ENCODE measurements around the gene SLC25A33.

The SLC25A33 gene

GRCh38 chr1:9577423-9577822, 38.2 kb downstream of the SLC25A33 start:
- TF ChIP-seq POU2F2 (IDR thresholded peaks at IDR 0.05; ENCODE audit: low read depth, low read length), result no peak
- TF ChIP-seq SPI1 (IDR thresholded peaks at IDR 0.05; ENCODE audit: low read depth, low read length), result no peak
- TF ChIP-seq POLR2AphosphoS5 (IDR thresholded peaks at IDR 0.05; ENCODE audit: low read depth, low read length), result no peak
- TF ChIP-seq TAF1 (IDR thresholded peaks at IDR 0.05; ENCODE audit: low read depth, low read length), result no peak
- no peak for TF ChIP-seq POLR2A (IDR thresholded peaks at IDR 0.05; ENCODE audit: low read depth, low read length)
- TF ChIP-seq PAX5 (IDR thresholded peaks at IDR 0.05; ENCODE audit: insufficient read depth, low read length, severe bottlenecking), result no peak
- FAIRE-seq (no peak), DNase-seq (ENCODE audit: insufficient read length, low spot score) (no peak)

DNA sequence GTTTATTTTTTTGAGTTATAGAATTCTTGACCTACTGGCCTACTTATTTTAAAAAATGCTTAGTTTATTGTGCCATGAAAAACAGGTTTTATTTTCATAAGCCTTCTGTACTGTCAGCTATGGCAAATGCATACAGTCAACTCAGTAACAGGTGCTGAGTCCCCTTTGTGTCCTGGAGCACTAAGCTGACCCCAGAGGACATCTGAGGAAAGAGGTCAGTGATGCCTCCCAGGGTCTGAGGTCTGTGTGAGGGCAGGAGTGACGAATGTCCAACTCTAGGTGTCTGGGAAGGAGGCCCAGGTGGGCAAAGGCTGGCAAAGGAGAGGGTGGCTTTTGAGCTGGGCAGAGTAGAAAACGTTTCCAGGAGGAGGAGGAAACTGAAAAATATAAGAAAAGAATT, 41.7 kb downstream of the SLC25A33 start:
- no peak for FAIRE-seq
- TF ChIP-seq PAX5 (IDR thresholded peaks at IDR 0.05; ENCODE audit: insufficient read depth, low read length, severe bottlenecking) (no peak), POLR2AphosphoS5 (IDR thresholded peaks at IDR 0.05; ENCODE audit: low read depth, low read length) (no peak), POLR2A (IDR thresholded peaks at IDR 0.05; ENCODE audit: low read depth, low read length) (no peak), SPI1 (IDR thresholded peaks at IDR 0.05; ENCODE audit: low read depth, low read length) (no peak), TAF1 (IDR thresholded peaks at IDR 0.05; ENCODE audit: low read depth, low read length) (no peak), POU2F2 (IDR thresholded peaks at IDR 0.05; ENCODE audit: low read depth, low read length) (no peak)
- no peak for DNase-seq (ENCODE audit: insufficient read length, low spot score)

DNA sequence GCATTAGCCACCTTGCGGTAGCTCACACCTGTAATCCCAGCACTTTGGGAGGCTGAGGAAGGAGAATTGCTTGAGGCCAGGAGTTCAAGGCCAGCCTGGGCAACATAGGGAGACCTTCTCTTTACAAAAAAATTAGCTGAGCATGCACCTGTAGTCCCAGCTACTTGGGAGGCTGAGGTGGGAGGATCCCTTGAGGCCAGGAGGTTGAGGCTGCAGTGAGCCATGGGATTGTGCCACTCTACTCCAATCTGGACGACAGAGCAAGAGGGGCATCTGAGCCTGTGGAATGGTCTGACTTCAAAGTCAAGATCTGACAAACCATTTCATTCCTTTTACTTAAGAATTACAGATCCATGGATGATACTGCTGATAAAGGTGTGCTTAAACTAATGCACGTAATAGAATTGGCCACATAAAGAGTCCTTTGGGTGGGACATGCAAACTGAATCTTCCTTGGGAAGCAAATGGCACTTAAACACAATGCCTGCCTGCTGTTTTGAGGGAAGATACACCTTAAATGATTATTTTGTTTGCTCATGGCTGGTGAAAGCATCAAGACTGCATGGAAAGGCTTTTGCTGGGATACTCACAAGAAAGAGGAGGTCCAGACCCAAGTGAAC, 47.0 kb downstream of the SLC25A33 start:
- FAIRE-seq, result no peak
- no peak for DNase-seq (ENCODE audit: insufficient read length, low spot score)

GRCh38 chr1:9588551-9589143, 49.4 kb downstream of the SLC25A33 start, which contains the start of gene TMEM201:
TSS of gene TMEM201 (plus strand) at chr1:9588911. CDS start at chr1:9588931, 20 bp downstream.
- FAIRE-seq, result peak; percentile 100
- peak; percentile 95 for DNase-seq (ENCODE audit: insufficient read length, low spot score)
- TF ChIP-seq TAF1 (IDR thresholded peaks at IDR 0.05; ENCODE audit: low read depth, low read length) (no peak), PAX5 (IDR thresholded peaks at IDR 0.05; ENCODE audit: insufficient read depth, low read length, severe bottlenecking) (peak; percentile 7), POU2F2 (IDR thresholded peaks at IDR 0.05; ENCODE audit: low read depth, low read length) (no peak)

More for the DNA sequence above, 47.0 kb downstream of the SLC25A33 start:
- TF ChIP-seq POLR2AphosphoS5 (IDR thresholded peaks at IDR 0.05; ENCODE audit: low read depth, low read length), result no peak
- TF ChIP-seq TAF1 (IDR thresholded peaks at IDR 0.05; ENCODE audit: low read depth, low read length), result no peak
- TF ChIP-seq PAX5 (IDR thresholded peaks at IDR 0.05; ENCODE audit: insufficient read depth, low read length, severe bottlenecking), result no peak
- TF ChIP-seq POU2F2 (IDR thresholded peaks at IDR 0.05; ENCODE audit: low read depth, low read length), result no peak
- TF ChIP-seq POLR2A (IDR thresholded peaks at IDR 0.05; ENCODE audit: low read depth, low read length), result no peak
- no peak for TF ChIP-seq SPI1 (IDR thresholded peaks at IDR 0.05; ENCODE audit: low read depth, low read length)

GRCh38 chr1:9589144-9589718, 50.0 kb downstream of the SLC25A33 start:
- FAIRE-seq (peak; percentile 86), DNase-seq (ENCODE audit: insufficient read length, low spot score) (peak; percentile 22)
- no peak for TF ChIP-seq POLR2A (IDR thresholded peaks at IDR 0.05; ENCODE audit: low read depth, low read length)
- no peak for TF ChIP-seq PAX5 (IDR thresholded peaks at IDR 0.05; ENCODE audit: insufficient read depth, low read length, severe bottlenecking)
- no peak for TF ChIP-seq POLR2AphosphoS5 (IDR thresholded peaks at IDR 0.05; ENCODE audit: low read depth, low read length)
- no peak for TF ChIP-seq POU2F2 (IDR thresholded peaks at IDR 0.05; ENCODE audit: low read depth, low read length)
- TF ChIP-seq TAF1 (IDR thresholded peaks at IDR 0.05; ENCODE audit: low read depth, low read length), result no peak
- no peak for TF ChIP-seq SPI1 (IDR thresholded peaks at IDR 0.05; ENCODE audit: low read depth, low read length)

DNA sequence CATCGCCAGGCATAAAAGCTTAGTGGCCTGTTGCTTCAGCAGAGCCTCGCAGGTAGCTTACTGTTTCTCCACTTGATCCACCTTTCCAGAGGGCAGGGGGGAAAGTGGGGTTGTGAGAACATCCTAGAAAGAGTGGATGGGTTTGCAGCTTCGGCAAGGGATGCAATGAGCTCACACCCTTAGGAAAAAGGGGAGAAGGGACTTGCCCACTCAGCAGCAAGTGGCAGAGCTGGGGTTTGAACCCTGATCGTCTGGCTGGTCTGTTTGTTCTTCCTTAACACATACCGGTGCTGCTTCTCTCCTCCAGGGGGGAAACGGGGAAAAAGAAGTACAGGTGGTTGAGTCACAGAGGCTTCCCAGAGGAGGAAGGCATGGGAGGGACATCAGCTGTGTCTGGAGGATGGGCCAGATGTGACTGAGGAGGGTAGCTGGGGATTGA, 50.5 kb downstream of the SLC25A33 start:
- TF ChIP-seq POLR2AphosphoS5 (IDR thresholded peaks at IDR 0.05; ENCODE audit: low read depth, low read length) (no peak), SPI1 (IDR thresholded peaks at IDR 0.05; ENCODE audit: low read depth, low read length) (no peak), PAX5 (IDR thresholded peaks at IDR 0.05; ENCODE audit: insufficient read depth, low read length, severe bottlenecking) (no peak), POLR2A (IDR thresholded peaks at IDR 0.05; ENCODE audit: low read depth, low read length) (no peak), POU2F2 (IDR thresholded peaks at IDR 0.05; ENCODE audit: low read depth, low read length) (no peak), TAF1 (IDR thresholded peaks at IDR 0.05; ENCODE audit: low read depth, low read length) (no peak)
- DNase-seq (ENCODE audit: insufficient read length, low spot score) (no peak), FAIRE-seq (peak; percentile 33)

DNA sequence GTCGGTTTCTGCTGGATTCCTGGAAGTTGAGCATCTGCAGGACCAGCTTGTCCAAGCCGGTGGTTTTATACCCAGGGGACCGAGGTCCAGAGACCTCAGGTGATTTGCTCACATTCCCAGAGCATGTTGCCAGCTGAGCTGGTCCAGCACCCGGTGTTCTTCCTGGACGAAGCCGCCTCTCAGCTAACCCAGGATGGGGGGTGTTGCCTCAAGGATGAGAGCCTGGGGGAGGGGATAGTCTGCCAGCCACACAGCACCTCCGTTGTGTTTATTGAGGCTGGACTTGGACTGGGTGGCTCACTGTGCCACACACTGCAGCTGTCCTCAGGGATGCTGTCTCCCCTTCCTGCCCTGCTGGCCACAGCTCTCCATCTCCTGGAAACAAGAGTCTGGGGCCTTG, 50.9 kb downstream of the SLC25A33 start:
- no peak for FAIRE-seq
- no peak for TF ChIP-seq POLR2A (IDR thresholded peaks at IDR 0.05; ENCODE audit: low read depth, low read length)
- TF ChIP-seq SPI1 (IDR thresholded peaks at IDR 0.05; ENCODE audit: low read depth, low read length), result no peak

DNA sequence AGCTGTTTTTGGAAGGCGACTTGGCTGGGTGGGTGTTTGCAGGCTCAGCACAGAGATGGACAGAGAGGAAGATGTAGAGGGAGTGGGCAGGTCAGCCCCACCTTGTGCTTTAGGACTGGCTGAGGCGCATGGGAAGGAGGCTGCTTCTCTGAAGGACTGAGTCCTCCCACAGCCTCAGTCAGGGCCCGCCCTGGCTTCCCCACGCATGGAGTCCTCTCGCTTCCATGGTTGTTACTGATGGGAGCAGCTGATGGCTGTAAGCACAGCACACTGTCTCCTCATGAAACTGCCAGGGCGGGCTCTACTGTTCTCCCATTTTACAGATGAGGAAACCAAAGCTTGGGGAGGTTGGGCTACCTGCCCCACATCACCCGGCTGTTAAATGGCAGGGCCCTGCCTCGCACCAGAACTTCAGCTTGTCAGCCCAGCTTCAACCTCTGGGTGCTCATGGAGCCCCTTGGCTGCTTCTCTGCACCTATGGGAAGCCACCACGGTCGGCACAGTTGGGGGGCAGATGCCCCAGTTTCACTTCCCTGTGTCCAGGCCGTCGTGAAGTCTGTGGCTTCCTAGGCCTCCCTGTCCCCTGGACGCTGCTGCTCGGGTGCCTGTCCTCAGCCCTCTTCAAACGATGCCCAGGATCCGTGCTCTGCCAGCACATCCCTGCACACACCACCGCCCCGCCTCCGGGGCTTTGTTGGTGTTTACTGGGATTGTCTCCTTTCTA, 51.8 kb downstream of the SLC25A33 start:
- no peak for TF ChIP-seq TAF1 (IDR thresholded peaks at IDR 0.05; ENCODE audit: low read depth, low read length)
- TF ChIP-seq POLR2A (IDR thresholded peaks at IDR 0.05; ENCODE audit: low read depth, low read length), result no peak
- TF ChIP-seq PAX5 (IDR thresholded peaks at IDR 0.05; ENCODE audit: insufficient read depth, low read length, severe bottlenecking), result no peak
- TF ChIP-seq SPI1 (IDR thresholded peaks at IDR 0.05; ENCODE audit: low read depth, low read length), result peak; percentile 87
- FAIRE-seq, result peak; percentile 51
- DNase-seq (ENCODE audit: insufficient read length, low spot score), result peak; percentile 26

More for the DNA sequence above, 50.9 kb downstream of the SLC25A33 start:
- no peak for DNase-seq (ENCODE audit: insufficient read length, low spot score)

Data from GM12891 (cell line).